NCI-H1092 treated with DMSO at 0.1 percent for 48 hours (cell line): ENCODE results near the gene FGF16.
"Not testable (repeated sequence)": the region's sequence is repeated elsewhere in the genome, so short reads cannot be mapped to it uniquely, and the experiment has no call there.

Experiments used
- DNase-seq: peaks from one replicate; lab custom pipeline; 2025; lab: John Stamatoyannopoulos, UW

The FGF16 gene

GRCh38 chrX:77447653-77448569 is 722 bp downstream of the FGF16 start:
- DNase-seq: no peak

GRCh38 chrX:77450415-77450814 is 3.2 kb downstream of the FGF16 start:
- DNase-seq: no peak

GRCh38 chrX:77450996-77451395 is 3.8 kb downstream of the FGF16 start:
- no peak for DNase-seq

- DNase-seq: no peak
Observed at GRCh38 chrX:77453190-77453589, 6.0 kb downstream of the FGF16 start.

DNA sequence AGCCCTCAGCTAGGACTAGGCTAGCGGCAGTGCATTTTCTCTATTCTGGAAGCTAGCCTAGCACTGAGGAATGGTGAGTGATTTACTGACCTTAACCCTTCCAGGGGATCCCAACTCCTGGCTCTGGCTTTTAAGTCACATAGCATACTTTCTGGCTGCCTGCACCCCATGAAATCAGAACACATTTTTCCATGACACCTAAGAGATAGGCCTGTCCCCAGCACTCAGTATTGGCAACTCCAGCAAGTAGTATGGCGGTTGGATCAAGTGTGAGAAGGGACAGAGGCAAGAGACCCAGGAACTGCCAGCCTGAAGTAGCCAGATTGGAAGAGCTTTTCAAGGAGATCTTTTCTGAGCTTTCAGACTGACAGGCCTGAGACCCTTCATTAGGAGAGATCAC is 8.2 kb downstream of the FGF16 start:
- no peak for DNase-seq

DNA sequence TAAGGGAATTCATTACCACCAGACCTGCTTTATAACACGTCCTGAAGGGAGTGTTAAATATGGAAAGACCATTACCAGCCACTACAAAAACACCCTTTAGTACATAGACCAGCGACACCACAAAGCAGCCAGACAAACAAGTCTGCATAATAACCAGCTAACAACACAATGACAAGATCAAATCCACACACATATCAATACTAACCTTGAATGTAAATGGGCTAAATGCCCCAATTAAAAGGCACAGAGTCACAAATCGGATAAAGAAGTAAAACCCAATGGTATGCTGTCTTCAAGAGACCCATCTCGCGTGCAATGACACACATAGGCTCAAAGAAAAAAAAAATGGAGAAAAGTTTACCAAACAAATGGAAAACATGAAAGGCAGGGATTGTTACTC is 36.9 kb downstream of the FGF16 start:
- DNase-seq: no peak

DNA sequence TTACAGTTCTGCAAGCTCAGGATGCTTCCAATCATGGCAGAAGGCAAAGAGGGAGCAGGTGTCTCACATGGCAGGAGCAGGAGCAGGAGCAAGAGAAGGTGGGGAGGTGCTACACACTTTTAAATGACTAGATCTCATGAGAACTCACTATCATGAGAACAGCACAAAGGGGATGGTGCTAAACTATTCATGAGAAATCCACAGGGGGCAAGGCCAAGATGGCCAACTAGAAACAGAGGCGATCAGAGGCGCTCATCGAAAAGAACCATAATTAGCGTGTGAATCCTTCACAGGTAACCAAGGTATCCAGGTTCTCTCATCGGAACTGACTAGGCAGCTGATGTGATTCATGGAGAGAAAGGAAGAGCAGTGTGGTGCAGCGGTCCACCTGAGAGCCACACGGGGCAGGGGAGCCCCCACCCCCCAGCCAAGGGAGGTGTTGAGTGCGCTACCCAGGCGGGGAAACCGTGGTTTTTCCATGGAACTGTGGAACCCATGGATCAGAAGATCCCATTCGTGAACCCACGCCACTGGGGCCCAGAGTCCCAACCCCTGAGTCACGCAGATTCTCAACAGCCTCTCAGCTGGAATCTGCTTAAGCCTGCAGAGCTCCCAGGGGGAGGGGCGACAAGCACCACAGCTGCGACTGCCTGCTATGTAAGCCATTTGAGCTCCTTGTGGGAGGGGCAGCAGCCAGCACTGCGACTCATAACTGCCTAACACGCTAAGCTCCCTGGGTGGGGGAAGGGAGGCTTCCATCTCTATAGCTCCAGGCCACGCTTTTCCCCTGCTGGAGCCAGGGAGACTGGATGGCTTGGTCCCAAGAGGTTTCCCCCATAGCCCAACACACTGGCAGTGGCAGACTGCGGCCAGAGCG is 46.7 kb downstream of the FGF16 start:
- DNase-seq: no peak

DNA sequence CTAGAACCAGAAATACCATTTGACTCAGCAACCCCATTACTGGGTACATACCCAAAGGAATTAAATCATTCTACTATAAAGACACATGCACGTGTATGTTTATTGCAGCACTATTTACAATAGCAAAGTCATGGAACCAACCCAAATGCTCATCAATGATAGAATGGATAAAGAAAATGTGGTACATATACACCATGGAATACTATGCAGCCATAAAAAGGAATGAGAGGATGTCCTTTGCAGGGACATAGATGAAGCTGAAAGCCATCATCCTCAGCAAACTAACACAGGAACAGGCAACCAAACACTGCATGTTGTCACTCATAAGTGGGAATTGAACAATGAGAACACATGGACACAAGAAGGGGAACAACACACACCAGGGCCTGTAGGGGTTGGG is 53.0 kb downstream of the FGF16 start:
- not testable (repeated sequence) for DNase-seq

- DNase-seq: no peak
Observed at GRCh38 chrX:77502951-77503525, 55.8 kb downstream of the FGF16 start.

- no peak for DNase-seq
Observed at GRCh38 chrX:77505227-77505626, 58.0 kb downstream of the FGF16 start.
